Natural killer cell (primary cell): ENCODE data around the gene PCYT1B. TPM values are rescaled to one million over a fixed set of nuclear protein-coding genes. Genes with fewer than 3 reads are reported as not detected.

ENCODE experiments used
- ATAC-seq, 3 donors: fragments of 150-1000 bp in 2 of 3; fragments of 200-7000 bp in 1 of 3; cut with Tn5 transposase; 1 replicate in 1 of 3; 2 replicates in 2 of 3; pipeline ENCODE4 v1.10.0; 2021; ENCODE audit warnings: mild to moderate bottlenecking in 2 of 3, moderate library complexity in 2 of 3
- DNase-seq, 2 donors: peaks; one replicate each; pipeline versions ENCODE4 v3.0.0 to v3.0.0-alpha.2; 2013 to 2021; ENCODE audit warnings: mixed read lengths in 1 of 2
- H3K27ac ChIP-seq: one replicate; pipeline ENCODE4 v1.5.1; 2013; ENCODE audit warnings: mild to moderate bottlenecking, low read length
- H3K27me3 ChIP-seq: one replicate; pipeline ENCODE4 v1.6.1; 2013; ENCODE audit warnings: low read length; ENCODE audit not compliant: control insufficient read depth, insufficient read depth
- H3K36me3 ChIP-seq: one replicate; pipeline ENCODE4 v1.6.1; 2013; ENCODE audit warnings: low read length; ENCODE audit not compliant: control insufficient read depth, insufficient read depth
- H3K4me1 ChIP-seq: one replicate; pipeline ENCODE4 v1.6.1; 2013; ENCODE audit warnings: low read length; ENCODE audit not compliant: control insufficient read depth, insufficient read depth
- H3K4me3 ChIP-seq: one replicate; pipeline ENCODE4 v1.5.1; 2013; ENCODE audit warnings: low read length
- H3K9me3 ChIP-seq: one replicate; pipeline ENCODE4 v1.6.1; 2013; ENCODE audit warnings: low read length; ENCODE audit not compliant: control insufficient read depth, insufficient read depth
- H3K27ac Mint-ChIP-seq, 2 donors: one replicate each; pipeline ENCODE4 v1.8.0; 2022; ENCODE audit warnings: mild to moderate bottlenecking in 2 of 2, mixed read lengths in 2 of 2, moderate library complexity in 1 of 2
- H3K27me3 Mint-ChIP-seq, 2 donors: one replicate each; pipeline ENCODE4 v1.8.0; 2022; ENCODE audit warnings: low read depth in 2 of 2, mixed read lengths in 2 of 2
- H3K36me3 Mint-ChIP-seq: one replicate; pipeline ENCODE4 v1.8.0; 2022; ENCODE audit warnings: mixed read lengths
- H3K4me1 Mint-ChIP-seq, 2 donors: one replicate each; pipeline ENCODE4 v1.8.0; 2022; ENCODE audit warnings: mixed read lengths in 2 of 2
- H3K4me3 Mint-ChIP-seq: one replicate; pipeline ENCODE4 v1.8.0; 2022; ENCODE audit warnings: mild to moderate bottlenecking, moderate library complexity, mixed read lengths
- H3K9me3 Mint-ChIP-seq, 2 donors: one replicate each; pipeline ENCODE4 v1.8.0; 2022; ENCODE audit warnings: mixed read lengths in 2 of 2
- CTCF ChIP-seq: fragments of 200-600 bp; IDR thresholded peaks from one replicate; pipeline ENCODE4 v1.8.0; 2022; ENCODE audit warnings: antibody characterized with exemption
- WGBS: methylation state at CpG from one replicate; pipeline ENCODE4 v1.1.7; 2013; ENCODE audit warnings: missing lambda C conversion rate; ENCODE audit not compliant: insufficient coverage; 5-methylcytosine and 5-hydroxymethylcytosine counted together
- intact Hi-C: fragments of 100-400 bp; cut with micrococcal nuclease; formaldehyde crosslinking; loops from one replicate; pipeline ENCODE4 v1.14.2; 2022
- total RNA-seq, 4 donors: library from RNA; stranded (reverse); fragments of 120-200 nt in 1 of 4; gene quantifications; one replicate each; pipeline versions ENCODE4 v1.2.3 to v1.2.4, GENCODE V29; 2013 to 2022

Gene PCYT1B
- total RNA-seq, 3 donors from 2014 or later (not counting 1 experiment from before 2014, with no cell fraction given) = 0.41 to 0.48 (median 0.42) TPM

- 84% methylated on average over 5 of the region's 7 CpGs for WGBS
- Mint-ChIP-seq H3K36me3 (no peaks in the 10 kb centered on the region), H3K27me3 (peaks cover 18 to 33% of the 10 kb centered on the region in 2 donors), H3K27ac (no peak overlapping the region), H3K4me1 (no peaks in the 10 kb centered on the region), H3K4me3 (no peak overlapping the region), H3K9me3 (no peaks in the 10 kb centered on the region)
- no peak overlapping the region for H3K27ac ChIP-seq
- TF ChIP-seq CTCF = no peak
- ATAC-seq = no peak
- no peaks in the 10 kb centered on the region for H3K9me3 ChIP-seq
- H3K36me3 ChIP-seq = no peaks in the 10 kb centered on the region
- no peak for DNase-seq
- no peak overlapping the region for H3K4me3 ChIP-seq
- no peaks in the 10 kb centered on the region for H3K27me3 ChIP-seq
- intact Hi-C loops = no loop called here
- no peaks in the 10 kb centered on the region for H3K4me1 ChIP-seq
Observed at GRCh38 chrX:24682739-24683432, 35.7 kb upstream of the PCYT1B start.

GRCh38 chrX:24676403-24677024 is 29.4 kb upstream of the PCYT1B start:
- Mint-ChIP-seq H3K4me1 (no peaks in the 10 kb centered on the region), H3K36me3 (no peaks in the 10 kb centered on the region), H3K4me3 (no peak overlapping the region), H3K27ac (no peak overlapping the region), H3K27me3 (peaks cover 9 to 27% of the 10 kb centered on the region in 2 donors), H3K9me3 (no peaks in the 10 kb centered on the region)
- 52% methylated on average over 2 of the region's 5 CpGs for WGBS
- no peaks in the 10 kb centered on the region for H3K9me3 ChIP-seq
- no peaks in the 10 kb centered on the region for H3K4me1 ChIP-seq
- peak; percentile 60 for TF ChIP-seq CTCF
- H3K27me3 ChIP-seq = peaks cover 2% of the 10 kb centered on the region
- intact Hi-C loops = no loop called here
- H3K27ac ChIP-seq = no peak overlapping the region
- DNase-seq = peak in 1 of 2 donors; percentile 46
- H3K4me3 ChIP-seq = no peak overlapping the region
- no peaks in the 10 kb centered on the region for H3K36me3 ChIP-seq
- ATAC-seq = peak in 2 of 3 donors; percentile 60 to 69

GRCh38 chrX:24673424-24673823 is 26.3 kb upstream of the PCYT1B start:
- ATAC-seq (no peak), DNase-seq (no peak)
- H3K4me3 Mint-ChIP-seq = no peak overlapping the region
- no peaks in the 10 kb centered on the region for H3K9me3 Mint-ChIP-seq
- Histone ChIP-seq H3K27me3 (peaks cover 2% of the 10 kb centered on the region), H3K36me3 (no peaks in the 10 kb centered on the region), H3K4me3 (no peak overlapping the region), H3K27ac (no peak overlapping the region), H3K9me3 (no peaks in the 10 kb centered on the region), H3K4me1 (no peaks in the 10 kb centered on the region)
- no peaks in the 10 kb centered on the region for H3K4me1 Mint-ChIP-seq
- intact Hi-C loops = no loop called here
- H3K27me3 Mint-ChIP-seq = peaks cover 5 to 10% of the 10 kb centered on the region in 2 donors
- WGBS = 50% methylated on average over 2 of the region's 2 CpGs
- no peak overlapping the region for H3K27ac Mint-ChIP-seq
- H3K36me3 Mint-ChIP-seq = no peaks in the 10 kb centered on the region
- TF ChIP-seq CTCF = no peak
